ENCODE measurements around the gene KRTAP12-3.

DNA sequence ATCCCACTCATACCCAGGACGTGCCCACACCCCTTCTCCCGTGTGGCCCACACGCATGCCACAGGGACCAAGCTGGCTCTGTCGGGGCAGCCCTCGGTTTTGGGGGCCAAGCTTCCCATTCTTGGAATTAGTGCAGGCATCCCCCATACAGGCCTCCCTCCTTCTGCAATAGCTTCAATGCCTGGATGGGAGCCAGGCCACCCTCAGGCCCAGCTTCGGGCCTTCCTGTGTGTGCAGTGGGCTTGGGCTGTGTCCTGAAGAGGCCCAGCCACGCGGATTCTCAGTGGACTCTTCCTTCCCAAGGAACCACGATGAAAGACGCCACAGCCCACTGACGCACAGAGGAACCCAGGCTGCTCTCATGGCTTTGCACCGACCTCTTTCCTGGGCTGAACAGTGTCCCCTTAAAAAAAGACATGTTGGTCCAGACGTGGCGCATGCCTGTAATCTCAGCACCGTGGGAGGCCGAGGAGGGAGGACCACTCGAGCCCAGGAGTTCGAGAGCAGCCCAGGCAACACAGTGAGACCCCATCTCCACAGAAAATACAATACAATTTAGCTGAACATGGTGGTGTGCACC is 8.1 kb upstream of the KRTAP12-3 start:
- TF ChIP-seq, protein P1, sequence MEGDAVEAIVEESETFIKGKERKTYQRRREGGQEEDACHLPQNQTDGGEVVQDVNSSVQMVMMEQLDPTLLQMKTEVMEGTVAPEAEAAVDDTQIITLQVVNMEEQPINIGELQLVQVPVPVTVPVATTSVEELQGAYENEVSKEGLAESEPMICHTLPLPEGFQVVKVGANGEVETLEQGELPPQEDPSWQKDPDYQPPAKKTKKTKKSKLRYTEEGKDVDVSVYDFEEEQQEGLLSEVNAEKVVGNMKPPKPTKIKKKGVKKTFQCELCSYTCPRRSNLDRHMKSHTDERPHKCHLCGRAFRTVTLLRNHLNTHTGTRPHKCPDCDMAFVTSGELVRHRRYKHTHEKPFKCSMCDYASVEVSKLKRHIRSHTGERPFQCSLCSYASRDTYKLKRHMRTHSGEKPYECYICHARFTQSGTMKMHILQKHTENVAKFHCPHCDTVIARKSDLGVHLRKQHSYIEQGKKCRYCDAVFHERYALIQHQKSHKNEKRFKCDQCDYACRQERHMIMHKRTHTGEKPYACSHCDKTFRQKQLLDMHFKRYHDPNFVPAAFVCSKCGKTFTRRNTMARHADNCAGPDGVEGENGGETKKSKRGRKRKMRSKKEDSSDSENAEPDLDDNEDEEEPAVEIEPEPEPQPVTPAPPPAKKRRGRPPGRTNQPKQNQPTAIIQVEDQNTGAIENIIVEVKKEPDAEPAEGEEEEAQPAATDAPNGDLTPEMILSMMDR (IDR thresholded peaks at IDR 0.05): no peak
- TF ChIP-seq POLR2A (IDR thresholded peaks at IDR 0.05): no peak

All from uterus (tissue), 2 donors.